Right renal cortex interstitium (tissue), 3 donors: ENCODE measurements around the gene ARMC3. TPM values are rescaled to one million over a fixed set of nuclear protein-coding genes. Genes with fewer than 3 reads are reported as not detected.
A peak's percentile ranks its signal among the peaks of the same experiment; 100 is the strongest.

ENCODE experiments used
- DNase-seq, 3 donors: peaks; one replicate each; pipeline ENCODE4 v3.0.0-alpha.2; 2013; ENCODE audit warnings: low read depth in 3 of 3, low spot score in 2 of 3
- polyA plus RNA-seq, 3 donors: library from polyadenylated mRNA; unstranded; fragments of 120-200 nt; gene quantifications; one replicate each; pipeline ENCODE4 v1.2.1, GENCODE V29; 2013; ENCODE audit not compliant: insufficient read length in 3 of 3

ARMC3 gene
- polyA plus RNA-seq, 3 donors = 13.2 to 14.3 (median 13.9) TPM

- no peak for DNase-seq
Observed at GRCh38 chr10:22990443-22990842, 62.6 kb downstream of the ARMC3 start.

GRCh38 chr10:22992075-22992474 is 64.2 kb downstream of the ARMC3 start:
- DNase-seq = no peak

GRCh38 chr10:22992621-22993020 is 64.8 kb downstream of the ARMC3 start:
- DNase-seq = no peak

GRCh38 chr10:22993314-22993713 is 65.5 kb downstream of the ARMC3 start:
- DNase-seq = no peak

- no peak for DNase-seq
Observed at GRCh38 chr10:22997096-22997495, 69.2 kb downstream of the ARMC3 start.

GRCh38 chr10:22998091-22998490 is 70.2 kb downstream of the ARMC3 start:
- no peak for DNase-seq

- DNase-seq = no peak
Observed at GRCh38 chr10:22999942-23000341, 72.1 kb downstream of the ARMC3 start.

- DNase-seq = peak in 2 of 3 donors; percentile 29 to 65
Observed at GRCh38 chr10:23001901-23002516, 74.2 kb downstream of the ARMC3 start.

GRCh38 chr10:23005150-23005549 is 77.3 kb downstream of the ARMC3 start:
- no peak for DNase-seq

GRCh38 chr10:23013581-23014335 is 85.9 kb downstream of the ARMC3 start:
- no peak for DNase-seq

- DNase-seq = no peak
Observed at GRCh38 chr10:23015021-23015707, 87.3 kb downstream of the ARMC3 start.

GRCh38 chr10:23016636-23017035 is 88.8 kb downstream of the ARMC3 start:
- no peak for DNase-seq

- no peak for DNase-seq
Observed at GRCh38 chr10:23019633-23020032, 91.8 kb downstream of the ARMC3 start.

- DNase-seq = no peak
Observed at GRCh38 chr10:23021430-23021829, 93.6 kb downstream of the ARMC3 start.

GRCh38 chr10:23024002-23024401 is 96.1 kb downstream of the ARMC3 start:
- no peak for DNase-seq

- no peak for DNase-seq
Observed at GRCh38 chr10:23031318-23031717, 103.5 kb downstream of the ARMC3 start.

- DNase-seq = no peak
Observed at GRCh38 chr10:23034790-23035189, 106.9 kb downstream of the ARMC3 start.

GRCh38 chr10:23035569-23035968 is 107.7 kb downstream of the ARMC3 start:
- DNase-seq = no peak

- DNase-seq = no peak
Observed at GRCh38 chr10:23037152-23037551, 109.3 kb downstream of the ARMC3 start.

- no peak for DNase-seq
Observed at GRCh38 chr10:23037561-23037960, 109.7 kb downstream of the ARMC3 start.

- DNase-seq = no peak
Observed at GRCh38 chr10:23038172-23038571, 110.3 kb downstream of the ARMC3 start.

GRCh38 chr10:23040002-23040401 is 112.1 kb downstream of the ARMC3 start:
- no peak for DNase-seq
